DND-41 (cell line): ENCODE measurements around the gene PAX2.

Experiments
- ATAC-seq: fragments of 200-7000 bp; cut with Tn5 transposase; 3 replicates; pipeline ENCODE4 v1.9.1; 2021; ENCODE audit warnings: low read depth; ENCODE audit not compliant: insufficient read depth
- DNase-seq: peaks from one replicate; pipeline ENCODE4 v3.0.0-alpha.2; 2020
- H2AFZ ChIP-seq: 2 replicates; pipeline ENCODE4 v1.6.0; 2012; ENCODE audit warnings: low read depth, low read length
- H3K27ac ChIP-seq: 2 replicates; pipeline ENCODE4 v1.5.1; 2012; ENCODE audit warnings: low read length, inconsistent platforms
- H3K27me3 ChIP-seq: fragments of 200-600 bp; sonication (generic); 2 replicates; pipeline ENCODE4 v1.6.0; 2012; ENCODE audit warnings: low read length, mild to moderate bottlenecking, inconsistent platforms; ENCODE audit not compliant: insufficient read depth, poor library complexity
- H3K36me3 ChIP-seq: 2 replicates; pipeline ENCODE4 v1.5.1; 2012; ENCODE audit warnings: low read length, inconsistent platforms; ENCODE audit not compliant: insufficient read depth
- H3K4me1 ChIP-seq: 2 replicates; pipeline ENCODE4 v1.5.1; 2012; ENCODE audit warnings: mild to moderate bottlenecking, low read length; ENCODE audit not compliant: insufficient read depth
- H3K4me2 ChIP-seq: 2 replicates; pipeline ENCODE4 v1.6.0; 2012; ENCODE audit warnings: mild to moderate bottlenecking, moderate library complexity, low read length, inconsistent platforms; ENCODE audit not compliant: insufficient read depth
- H3K4me3 ChIP-seq, 2 experiments: fragments of 200-600 bp in 1 of 2; shearing (Covaris generic) in 1 of 2; 2 replicates each; pipeline ENCODE4 v1.5.1; 2012 to 2016; ENCODE audit warnings: inconsistent platforms in 2 of 2, low read length in 2 of 2, mild to moderate bottlenecking in 2 of 2, low read depth in 1 of 2, moderate library complexity in 1 of 2
- H3K79me2 ChIP-seq: 2 replicates; pipeline ENCODE4 v1.6.0; 2012; ENCODE audit warnings: low read length, inconsistent platforms; ENCODE audit not compliant: insufficient read depth
- H3K9ac ChIP-seq: 2 replicates; pipeline ENCODE4 v1.6.0; 2012; ENCODE audit warnings: low read depth, mild to moderate bottlenecking, inconsistent platforms, low read length, moderate library complexity
- H3K9me3 ChIP-seq: 2 replicates; pipeline ENCODE4 v1.5.1; 2012; ENCODE audit warnings: low read length, moderate library complexity, mild to moderate bottlenecking, inconsistent platforms; ENCODE audit not compliant: insufficient read depth, severe bottlenecking
- H4K20me1 ChIP-seq: 2 replicates; pipeline ENCODE4 v1.6.0; 2012; ENCODE audit warnings: low read length; ENCODE audit not compliant: insufficient read depth
- CTCF ChIP-seq: IDR thresholded peaks from 2 replicates; pipeline ENCODE4 v1.5.1; 2012; ENCODE audit warnings: borderline replicate concordance, low read length, moderate library complexity, mild to moderate bottlenecking; ENCODE audit not compliant: poor library complexity, severe bottlenecking; ENCODE audit errors: extremely low read depth
- EZH2 ChIP-seq: IDR thresholded peaks from 3 replicates; pipeline ENCODE4 v1.6.1; 2012; ENCODE audit warnings: borderline replicate concordance, low read depth, mild to moderate bottlenecking, moderate library complexity, low read length, inconsistent platforms; ENCODE audit not compliant: severe bottlenecking

Gene PAX2

DNA sequence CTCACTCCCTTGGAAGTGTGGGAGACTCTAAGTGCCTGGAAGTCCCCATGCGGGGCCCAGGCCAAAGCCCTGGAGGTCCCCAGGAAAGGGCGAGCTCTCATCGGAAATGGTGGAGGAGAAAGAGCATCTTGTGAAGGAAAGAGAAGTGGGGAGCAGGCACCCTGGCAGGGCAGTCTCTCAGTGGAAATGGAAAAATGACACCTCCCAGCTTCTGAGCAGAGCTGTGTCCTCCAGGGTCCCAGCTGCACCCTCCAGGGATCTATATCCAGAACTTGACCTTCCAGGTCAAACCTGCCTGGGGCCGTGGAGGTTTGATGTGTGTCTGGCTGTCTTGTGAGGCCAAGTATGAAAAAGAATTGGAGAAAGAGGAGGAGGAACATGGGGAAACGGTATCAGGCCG, 29.5 kb downstream of the PAX2 start:
- ATAC-seq (no peak), DNase-seq (no peak)
- no peaks in the 10 kb centered on the region for H3K36me3 ChIP-seq
- H3K27me3 ChIP-seq = peaks cover 39% of the 10 kb centered on the region
- TF ChIP-seq EZH2 (no peak), CTCF (no peak)
- H4K20me1 ChIP-seq = no peaks in the 10 kb centered on the region
- no peak overlapping the region for H3K27ac ChIP-seq
- no peak overlapping the region for H3K4me3 ChIP-seq
- no peaks in the 10 kb centered on the region for H3K4me1 ChIP-seq
- H3K79me2 ChIP-seq = no peaks in the 10 kb centered on the region
- no peak overlapping the region for H3K4me2 ChIP-seq
- H3K9ac ChIP-seq = no peak overlapping the region
- no peak overlapping the region for H2AFZ ChIP-seq
- H3K9me3 ChIP-seq = no peaks in the 10 kb centered on the region

DNA sequence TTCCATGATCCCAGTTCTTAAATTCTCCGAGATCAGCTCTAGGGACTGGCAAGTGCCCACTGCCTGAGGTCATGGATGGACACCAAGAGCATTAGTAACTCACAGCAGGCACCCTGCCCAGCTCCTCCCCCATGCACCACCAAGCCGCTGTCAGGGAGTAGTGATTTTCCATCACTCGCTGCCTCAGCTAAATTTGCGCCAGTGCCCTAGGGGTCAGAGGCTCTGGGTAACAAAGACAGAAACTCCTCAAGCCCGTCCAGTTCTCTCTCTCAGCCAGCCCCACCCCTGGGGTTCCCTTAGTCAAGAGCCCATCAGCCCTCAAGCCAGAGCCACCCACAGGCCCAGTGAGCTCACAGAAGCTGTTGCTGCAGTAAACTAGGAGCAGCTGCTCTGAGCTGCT, 30.0 kb downstream of the PAX2 start:
- no peaks in the 10 kb centered on the region for H3K79me2 ChIP-seq
- no peak overlapping the region for H3K27ac ChIP-seq
- DNase-seq (no peak), ATAC-seq (no peak)
- H3K27me3 ChIP-seq = peaks cover 44% of the 10 kb centered on the region
- H3K9me3 ChIP-seq = no peaks in the 10 kb centered on the region
- no peak overlapping the region for H2AFZ ChIP-seq
- H3K4me3 ChIP-seq = no peak overlapping the region
- no peaks in the 10 kb centered on the region for H3K36me3 ChIP-seq
- no peak overlapping the region for H3K4me2 ChIP-seq
- no peak overlapping the region for H3K9ac ChIP-seq
- TF ChIP-seq CTCF (no peak), EZH2 (no peak)
- H4K20me1 ChIP-seq = no peaks in the 10 kb centered on the region
- H3K4me1 ChIP-seq = no peaks in the 10 kb centered on the region

DNA sequence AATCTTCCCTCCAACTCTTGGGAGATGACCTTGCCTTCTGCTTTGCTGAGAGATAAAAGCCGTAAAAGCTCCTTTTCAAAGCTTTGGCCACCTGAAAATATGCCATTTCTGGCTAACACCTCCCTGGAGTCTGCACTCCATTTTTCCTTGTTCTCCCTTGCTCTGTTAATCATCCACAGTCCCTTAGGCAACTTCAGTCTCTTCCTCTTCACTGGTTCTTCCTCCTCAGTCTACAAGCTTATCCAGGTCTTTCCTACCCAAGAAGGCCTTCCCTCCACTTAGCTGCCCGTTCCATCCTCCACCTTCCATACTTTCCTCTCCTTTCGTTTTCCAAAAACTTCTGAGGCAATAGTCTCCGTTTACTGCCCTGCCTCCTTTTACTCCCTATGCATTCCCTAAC, 30.5 kb downstream of the PAX2 start:
- Histone ChIP-seq H3K79me2 (no peaks in the 10 kb centered on the region), H3K4me3 (no peak overlapping the region), H3K27me3 (peaks cover 44% of the 10 kb centered on the region), H4K20me1 (no peaks in the 10 kb centered on the region), H3K4me1 (no peaks in the 10 kb centered on the region), H2AFZ (no peak overlapping the region), H3K36me3 (no peaks in the 10 kb centered on the region), H3K9me3 (no peaks in the 10 kb centered on the region), H3K27ac (no peak overlapping the region), H3K9ac (no peak overlapping the region), H3K4me2 (no peak overlapping the region)
- DNase-seq (no peak), ATAC-seq (no peak)
- TF ChIP-seq CTCF (no peak), EZH2 (no peak)

DNA sequence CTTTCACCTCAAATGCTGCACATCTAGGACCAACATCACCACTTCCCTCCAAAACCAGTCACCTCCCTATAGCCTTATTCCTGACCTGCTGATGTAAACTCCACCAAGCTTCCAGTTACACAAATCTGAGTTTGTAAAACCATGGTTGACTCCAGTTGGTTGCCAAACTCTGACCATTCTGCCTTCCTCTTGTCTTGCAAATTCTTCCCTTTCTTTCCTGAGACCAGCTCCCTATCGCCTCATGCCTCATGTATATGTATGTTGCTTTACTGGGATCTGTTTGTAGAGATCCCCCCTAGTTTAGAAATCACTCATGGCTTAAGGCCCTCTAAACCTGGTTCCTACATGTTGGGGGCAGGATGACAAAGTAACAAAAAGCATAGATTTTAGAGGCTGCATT, 31.3 kb downstream of the PAX2 start:
- H3K9ac ChIP-seq = no peak overlapping the region
- no peak overlapping the region for H3K4me2 ChIP-seq
- TF ChIP-seq EZH2 = no peak
- TF ChIP-seq CTCF = no peak
- no peak for ATAC-seq
- no peak overlapping the region for H3K27ac ChIP-seq
- H3K4me1 ChIP-seq = no peaks in the 10 kb centered on the region
- H3K27me3 ChIP-seq = peaks cover 47% of the 10 kb centered on the region
- H4K20me1 ChIP-seq = no peaks in the 10 kb centered on the region
- no peak for DNase-seq
- no peaks in the 10 kb centered on the region for H3K79me2 ChIP-seq
- no peaks in the 10 kb centered on the region for H3K9me3 ChIP-seq
- H3K4me3 ChIP-seq = no peak overlapping the region
- H2AFZ ChIP-seq = no peak overlapping the region
- H3K36me3 ChIP-seq = no peaks in the 10 kb centered on the region
